GDM1 (cell line): ENCODE results near the gene NEMP1.
A peak's percentile ranks its signal among the peaks of the same experiment; 100 is the strongest.

Experiments used
- DNase-seq: peaks from one replicate; lab custom pipeline; 2025; lab: John Stamatoyannopoulos, UW

The NEMP1 gene

GRCh38 chr12:57107456-57108155 is 29.0 kb upstream of the NEMP1 start:
- DNase-seq = no peak

DNA sequence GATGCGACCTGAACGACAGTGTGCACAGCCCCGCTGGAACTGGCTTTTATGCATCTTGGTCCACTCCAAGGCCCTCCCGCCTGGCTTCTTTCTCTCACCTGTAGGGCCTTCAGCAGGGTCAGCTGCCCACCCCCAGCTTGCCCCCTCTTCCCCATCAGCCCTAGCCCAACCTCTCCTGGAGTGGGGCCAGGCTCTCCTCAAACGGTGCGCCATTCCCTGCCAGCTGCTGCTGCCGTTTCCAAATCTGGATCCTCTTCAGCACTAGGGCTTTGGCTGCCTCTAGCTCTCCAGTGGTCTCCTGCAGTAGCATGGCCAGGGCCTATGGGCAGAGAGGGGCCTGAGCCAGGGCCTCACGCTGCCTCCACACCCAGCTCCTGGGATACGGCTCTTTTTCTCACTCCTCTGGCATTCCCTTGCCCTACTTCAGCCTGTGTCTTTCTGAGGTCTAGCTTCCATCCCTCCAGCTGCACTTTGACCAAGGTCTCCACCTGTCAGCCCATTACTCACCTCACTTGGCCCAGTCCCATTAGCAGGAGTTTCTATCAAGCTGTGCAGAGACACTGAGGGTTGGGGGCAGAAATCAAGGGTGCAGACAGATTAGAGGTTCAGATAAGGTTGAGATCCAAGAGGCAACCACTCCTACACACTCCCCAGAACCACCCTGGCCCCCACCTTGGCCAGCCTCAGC is 27.6 kb upstream of the NEMP1 start:
- no peak for DNase-seq

GRCh38 chr12:57105011-57105753 is 26.6 kb upstream of the NEMP1 start:
- no peak for DNase-seq

GRCh38 chr12:57104292-57104910 is 25.8 kb upstream of the NEMP1 start:
- DNase-seq = no peak

DNA sequence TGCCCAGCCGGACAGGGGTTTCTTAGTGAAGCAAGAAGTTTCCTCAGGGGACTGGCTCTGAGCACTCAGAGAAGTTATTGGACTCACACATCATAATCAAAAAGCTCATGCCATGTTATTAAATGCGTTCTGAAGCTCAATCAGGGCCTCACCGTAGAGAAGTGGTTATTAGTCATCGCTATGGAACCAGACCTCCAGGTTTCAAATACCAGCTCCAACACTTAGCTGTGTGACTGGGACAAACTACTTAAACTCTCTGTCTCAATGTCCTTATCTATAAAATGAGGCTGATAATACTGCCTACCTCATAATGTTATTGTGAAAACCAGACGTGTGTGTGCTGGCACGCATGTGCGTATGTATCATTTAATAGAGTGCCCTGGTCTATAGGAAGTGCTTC is 25.3 kb upstream of the NEMP1 start:
- no peak for DNase-seq

DNA sequence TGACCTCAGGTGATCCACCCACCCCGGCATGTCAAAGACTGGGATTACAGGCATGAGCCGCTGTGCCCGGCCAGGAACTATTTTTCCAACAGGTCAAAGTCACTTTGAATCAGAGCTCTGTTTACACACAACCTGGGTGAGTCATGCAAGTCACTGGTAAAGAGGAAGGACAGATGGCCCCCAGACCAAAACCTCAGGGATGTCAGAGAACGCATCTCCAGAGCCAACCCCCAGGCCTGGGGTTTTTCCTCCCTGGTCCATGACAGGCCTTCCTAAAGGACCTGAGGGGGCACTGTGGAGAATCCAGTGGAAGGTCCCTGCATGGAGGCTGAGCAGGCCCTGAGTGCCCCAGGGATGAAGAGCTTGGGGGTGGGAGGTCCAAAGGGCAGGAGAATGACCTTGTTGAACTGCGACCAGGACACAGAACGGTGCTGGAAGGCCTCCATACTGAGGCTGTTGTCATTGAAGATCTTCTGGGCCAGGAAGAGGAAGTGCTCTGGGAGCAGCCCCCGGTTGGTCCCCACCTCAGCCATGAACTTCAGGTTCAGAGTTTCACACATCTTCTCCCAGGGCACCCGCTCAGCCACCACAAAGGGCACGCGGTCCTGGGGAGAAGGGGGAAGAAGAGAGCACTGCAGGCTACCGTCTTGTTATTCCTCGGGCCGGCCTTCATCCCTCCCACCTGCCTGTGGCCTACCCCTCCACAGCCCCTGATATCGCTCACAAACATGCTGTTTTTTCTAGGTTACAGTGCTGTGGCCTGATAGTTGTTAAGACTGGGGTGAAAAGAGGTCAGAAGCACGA is 23.5 kb upstream of the NEMP1 start:
- peak; percentile 11 for DNase-seq

DNA sequence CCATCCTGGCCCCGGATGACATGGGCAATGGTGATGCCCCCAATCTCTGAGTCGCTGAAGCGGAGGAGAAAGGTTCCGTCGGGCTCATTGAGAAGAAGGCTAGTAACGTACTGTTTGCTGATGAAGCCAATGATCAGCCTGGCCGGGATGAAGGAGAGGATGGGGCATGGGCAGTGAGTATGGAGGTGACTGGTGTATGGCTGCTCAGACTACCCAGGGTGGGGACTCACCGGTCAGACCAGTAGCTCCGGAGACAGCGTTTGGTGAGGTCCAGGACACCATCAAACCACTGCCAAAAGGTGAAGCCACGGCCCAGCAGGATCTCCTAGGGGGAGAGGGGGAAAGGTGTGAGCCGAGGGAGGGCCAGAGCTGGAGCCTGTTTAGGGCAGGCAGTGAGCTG is 21.2 kb upstream of the NEMP1 start:
- no peak for DNase-seq

DNA sequence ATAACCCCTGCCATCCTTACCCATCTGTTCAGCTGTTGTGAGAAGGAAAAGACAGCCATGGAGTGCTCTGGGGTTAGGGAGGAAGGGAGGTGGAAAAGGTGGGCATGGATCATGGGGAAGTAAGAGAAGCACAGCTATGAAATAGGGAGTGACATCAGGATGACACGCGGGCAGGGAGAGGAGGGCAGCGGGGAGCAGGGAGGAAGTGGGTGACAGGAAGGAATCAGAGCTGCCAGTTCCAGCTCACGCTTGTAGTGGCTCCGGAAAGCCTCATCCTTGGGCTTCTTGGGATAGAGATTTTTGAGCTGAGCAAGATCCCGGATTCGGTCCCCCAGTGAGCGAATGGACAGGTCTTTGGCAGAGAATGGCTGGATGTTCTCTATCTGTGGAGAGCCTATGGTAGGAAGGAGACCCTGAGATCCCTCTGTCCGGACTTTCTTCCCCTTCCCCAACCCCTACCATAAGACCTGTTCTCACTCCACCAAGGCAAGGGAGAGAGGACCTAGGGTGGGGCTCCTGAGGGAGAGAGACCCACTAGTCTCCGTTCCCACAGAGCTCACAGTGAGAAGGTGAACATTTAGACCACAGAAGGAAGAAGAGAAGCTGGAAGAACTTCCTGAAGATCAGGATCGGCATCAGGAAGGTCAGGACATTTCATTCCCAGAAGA is 20.6 kb upstream of the NEMP1 start:
- DNase-seq = no peak

GRCh38 chr12:57098546-57098945 is 20.0 kb upstream of the NEMP1 start:
- no peak for DNase-seq

DNA sequence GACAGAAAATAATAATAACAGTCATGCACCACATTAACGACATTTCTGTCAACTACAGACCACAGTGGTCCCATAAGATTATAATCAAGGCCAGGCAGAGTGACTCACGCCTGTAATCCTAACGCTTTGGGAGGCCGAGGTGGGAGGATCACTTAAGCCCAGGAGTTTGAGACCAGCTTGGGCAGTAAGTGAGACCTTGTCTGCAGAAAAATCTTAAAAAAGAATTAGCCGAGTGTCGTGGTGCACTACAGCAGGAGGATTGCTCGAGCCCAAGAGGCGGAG is 18.9 kb upstream of the NEMP1 start:
- no peak for DNase-seq

DNA sequence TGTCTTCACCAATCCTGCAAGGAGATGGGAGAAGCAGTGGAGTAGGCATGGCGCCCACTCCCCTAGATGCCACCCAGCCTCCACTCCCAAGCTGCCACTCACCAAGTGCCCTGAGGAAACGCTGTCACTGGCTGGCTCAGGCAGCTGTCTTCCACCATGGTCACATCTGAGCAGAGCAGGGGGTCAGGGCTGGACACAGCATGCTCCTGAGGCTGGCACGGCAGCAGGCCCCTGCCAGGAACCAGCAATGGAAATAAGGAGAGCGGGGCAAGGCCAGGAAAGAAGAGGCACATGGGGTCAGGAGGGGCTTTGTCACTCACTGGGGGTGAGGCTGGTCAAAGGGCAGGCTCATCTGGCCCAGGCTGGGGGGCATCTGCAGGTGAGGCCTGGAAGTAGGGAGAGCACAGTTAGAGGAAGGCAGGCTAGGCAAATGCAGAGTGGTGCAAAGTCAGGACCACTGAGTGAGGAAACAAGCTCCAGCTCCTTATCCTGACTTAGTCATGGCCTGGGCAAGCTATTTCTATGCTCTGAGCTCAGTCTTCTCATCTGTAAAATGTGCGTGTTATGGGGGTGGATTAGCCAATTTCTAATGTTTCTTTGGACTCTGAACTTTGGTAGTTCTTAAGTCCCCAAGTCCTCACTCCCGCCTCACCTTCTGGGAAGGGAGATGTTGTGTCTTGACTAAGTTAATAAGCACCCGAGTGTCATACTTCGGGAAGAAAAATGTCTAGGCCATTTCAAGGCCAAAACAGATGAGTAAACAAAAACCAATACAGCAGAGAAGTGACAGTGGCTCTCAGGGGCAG is 18.4 kb upstream of the NEMP1 start:
- DNase-seq = no peak

DNA sequence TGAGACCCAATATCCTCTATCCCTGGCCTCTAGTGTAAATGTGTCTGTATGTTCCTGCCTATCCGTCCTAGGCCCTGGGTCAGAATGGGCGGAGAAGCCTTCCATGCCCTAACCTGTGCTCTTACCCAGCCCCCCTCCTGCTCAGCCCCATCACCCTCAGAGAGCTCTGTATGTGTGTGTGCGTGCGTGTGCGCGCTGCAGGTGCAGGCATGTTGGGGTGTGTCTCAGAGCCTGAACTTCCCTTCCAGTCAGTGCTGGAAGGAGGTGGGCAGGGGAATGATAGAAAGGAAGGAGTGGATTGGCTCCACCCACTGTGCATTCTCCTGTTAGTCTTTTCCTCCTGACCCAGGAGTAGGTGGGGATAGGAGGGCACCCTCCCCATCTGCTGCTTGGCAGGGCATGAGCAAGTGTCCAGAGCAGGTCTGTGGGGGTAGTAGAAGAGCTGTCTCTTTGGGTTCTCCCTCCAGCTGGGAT is 17.5 kb upstream of the NEMP1 start:
- peak; percentile 33 for DNase-seq

GRCh38 chr12:57095440-57095839 is 16.8 kb upstream of the NEMP1 start:
- no peak for DNase-seq

- DNase-seq = no peak
Observed at GRCh38 chr12:57094208-57095160, 15.9 kb upstream of the NEMP1 start.

GRCh38 chr12:57093415-57094207 is 15.0 kb upstream of the NEMP1 start:
- DNase-seq = peak; percentile 38

- DNase-seq = peak; percentile 39
Observed at GRCh38 chr12:57092876-57093414, 14.4 kb upstream of the NEMP1 start.

DNA sequence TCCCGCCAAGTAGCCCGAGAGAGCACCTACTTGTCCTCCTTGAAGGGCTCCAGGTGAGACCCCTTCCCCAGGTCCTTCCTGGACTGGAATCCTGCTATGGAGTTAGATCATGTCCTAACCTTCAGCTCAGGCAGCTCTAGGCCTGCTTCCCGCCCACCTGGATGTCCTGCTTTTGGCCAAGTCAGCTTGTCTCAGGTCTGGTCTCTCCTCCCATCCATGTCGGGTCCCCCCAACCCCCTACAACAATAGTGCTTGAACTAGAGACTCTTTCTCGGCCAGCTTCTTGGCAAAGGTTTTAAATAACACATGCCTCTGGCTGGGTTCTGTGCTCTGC is 13.9 kb upstream of the NEMP1 start:
- DNase-seq = no peak
